HT1080 (cell line): ENCODE measurements around the gene SERPINI1. TPM values are rescaled to one million over a fixed set of nuclear protein-coding genes. Genes with fewer than 3 reads are reported as not detected.
"Not testable (repeated sequence)": the region's sequence is repeated elsewhere in the genome, so short reads cannot be mapped to it uniquely, and the experiment has no call there.

Source experiments
- DNase-seq: peaks from one replicate; pipeline ENCODE4 v3.0.0-alpha.2; 2015; ENCODE audit warnings: low read depth
- total RNA-seq: library from RNA; depleted of rRNA; stranded (reverse); fragments of >200 nt; shearing (Covaris generic); gene quantifications from 2 replicates; pipeline ENCODE4 v1.2.3, GENCODE V29; 2014

SERPINI1 gene
- total RNA-seq, 1 experiment from 2014 or later: 5.1 TPM

- no peak for DNase-seq
These were observed 50.3 kb downstream of the SERPINI1 start for GRCh38 chr3:167785790-167786189.

- no peak for DNase-seq
These were observed 51.9 kb downstream of the SERPINI1 start for GRCh38 chr3:167787440-167787839.

- DNase-seq: no peak
These were observed 62.9 kb downstream of the SERPINI1 start for GRCh38 chr3:167798443-167798842.

DNA sequence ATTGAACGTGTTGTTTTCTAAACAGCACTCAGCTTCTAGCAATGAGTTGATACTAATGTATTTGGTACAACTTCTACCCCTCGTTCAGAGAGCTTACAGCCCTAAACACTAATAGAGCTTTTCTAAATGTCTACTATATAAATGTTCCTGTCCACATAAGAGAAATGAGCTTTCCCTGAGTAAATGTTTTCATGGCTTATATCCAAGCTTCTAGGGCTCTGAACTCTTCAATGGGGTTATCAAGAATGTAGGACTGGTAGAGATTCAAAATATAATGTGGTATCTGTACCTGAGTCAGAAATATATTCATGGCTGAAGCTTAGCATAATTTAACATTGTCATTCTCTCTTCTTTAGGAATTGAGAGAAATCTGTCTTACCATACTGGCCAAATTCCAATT is 73.4 kb downstream of the SERPINI1 start:
- DNase-seq: no peak

GRCh38 chr3:167810236-167810635 is 74.7 kb downstream of the SERPINI1 start:
- no peak for DNase-seq

DNA sequence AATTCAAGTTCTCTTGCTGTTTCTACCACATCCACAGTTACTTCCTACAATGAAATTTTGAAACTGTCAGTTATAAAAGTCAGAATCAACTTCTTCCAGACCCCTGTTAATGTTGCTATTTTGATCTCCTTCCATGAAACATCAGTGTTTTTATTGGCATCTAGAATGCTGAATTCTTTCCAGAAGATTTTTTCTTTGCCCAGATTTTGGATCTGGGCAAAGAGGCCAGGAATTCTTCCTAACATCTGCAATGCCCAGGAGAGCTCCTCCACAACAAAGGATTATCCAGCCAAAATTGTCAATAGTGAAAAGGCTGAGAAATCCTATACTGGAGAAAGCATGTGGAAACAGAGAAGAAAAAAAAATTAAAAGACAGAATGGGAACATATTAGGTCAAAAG is 75.5 kb downstream of the SERPINI1 start:
- DNase-seq: no peak

DNA sequence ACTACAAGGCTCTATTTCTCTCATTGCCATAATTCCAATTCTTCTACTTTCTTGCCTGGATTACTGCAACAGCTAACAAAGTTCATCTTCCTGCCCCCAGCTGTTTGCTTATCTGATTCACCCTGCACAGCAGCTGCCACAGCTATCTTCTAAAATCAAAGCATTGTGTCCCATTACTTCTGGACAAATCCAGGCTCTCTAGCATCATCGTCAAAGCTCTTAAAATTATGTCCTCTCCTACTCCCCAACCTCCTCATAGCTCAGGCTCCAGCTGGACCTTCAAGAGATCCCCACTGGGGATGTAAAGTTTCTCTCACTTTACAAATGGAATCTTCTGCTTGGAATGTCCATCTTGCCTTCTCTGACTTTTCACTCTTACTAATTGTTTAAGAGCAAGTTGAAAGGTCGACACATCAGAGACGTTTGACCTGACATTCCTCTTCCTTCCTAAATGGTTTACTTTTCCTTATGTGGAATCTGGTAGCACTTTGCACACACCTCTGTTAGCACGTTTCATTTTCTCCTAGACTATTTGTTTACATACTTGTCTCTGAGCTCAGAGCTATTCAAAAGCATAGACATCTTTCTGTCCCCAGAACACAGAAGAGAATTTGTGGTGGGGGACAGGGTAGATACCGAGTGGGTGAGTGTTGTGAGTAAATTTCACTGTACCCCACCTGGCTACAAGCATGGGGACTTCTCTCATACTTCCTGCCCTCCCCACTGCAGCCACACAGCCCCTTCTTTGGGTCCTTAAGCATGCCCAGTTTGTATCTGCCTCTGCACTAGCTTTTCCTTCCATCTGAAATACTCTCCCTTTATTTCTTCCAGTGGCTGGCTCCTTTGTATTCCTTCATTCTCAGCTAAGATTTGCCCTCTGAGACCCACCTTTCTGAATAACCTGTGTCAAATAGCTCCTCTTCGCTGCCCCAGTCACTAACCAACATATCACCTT is 77.9 kb downstream of the SERPINI1 start:
- DNase-seq: no peak

- peak; percentile 74 for DNase-seq
These were observed 79.0 kb downstream of the SERPINI1 start for GRCh38 chr3:167814441-167814951.

DNA sequence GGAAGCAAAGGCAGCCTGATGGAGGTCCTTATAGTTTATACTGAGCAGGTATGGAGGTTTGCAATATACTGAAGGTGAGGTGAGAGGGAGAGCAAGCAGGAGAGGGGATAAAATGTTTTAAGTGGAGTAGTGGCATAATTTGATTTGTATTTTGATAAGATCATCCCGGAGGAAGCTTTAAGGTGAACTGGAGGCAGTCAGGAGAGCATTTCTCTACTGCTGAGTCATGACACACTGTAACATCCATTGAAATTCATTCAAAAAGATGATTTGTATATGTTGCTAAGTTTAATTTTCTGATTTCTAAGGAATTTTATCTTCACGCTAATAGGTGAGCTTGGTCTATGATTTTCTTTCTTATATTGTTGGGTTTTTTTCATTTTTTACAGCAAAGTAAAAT is 81.4 kb downstream of the SERPINI1 start:
- DNase-seq: no peak

DNA sequence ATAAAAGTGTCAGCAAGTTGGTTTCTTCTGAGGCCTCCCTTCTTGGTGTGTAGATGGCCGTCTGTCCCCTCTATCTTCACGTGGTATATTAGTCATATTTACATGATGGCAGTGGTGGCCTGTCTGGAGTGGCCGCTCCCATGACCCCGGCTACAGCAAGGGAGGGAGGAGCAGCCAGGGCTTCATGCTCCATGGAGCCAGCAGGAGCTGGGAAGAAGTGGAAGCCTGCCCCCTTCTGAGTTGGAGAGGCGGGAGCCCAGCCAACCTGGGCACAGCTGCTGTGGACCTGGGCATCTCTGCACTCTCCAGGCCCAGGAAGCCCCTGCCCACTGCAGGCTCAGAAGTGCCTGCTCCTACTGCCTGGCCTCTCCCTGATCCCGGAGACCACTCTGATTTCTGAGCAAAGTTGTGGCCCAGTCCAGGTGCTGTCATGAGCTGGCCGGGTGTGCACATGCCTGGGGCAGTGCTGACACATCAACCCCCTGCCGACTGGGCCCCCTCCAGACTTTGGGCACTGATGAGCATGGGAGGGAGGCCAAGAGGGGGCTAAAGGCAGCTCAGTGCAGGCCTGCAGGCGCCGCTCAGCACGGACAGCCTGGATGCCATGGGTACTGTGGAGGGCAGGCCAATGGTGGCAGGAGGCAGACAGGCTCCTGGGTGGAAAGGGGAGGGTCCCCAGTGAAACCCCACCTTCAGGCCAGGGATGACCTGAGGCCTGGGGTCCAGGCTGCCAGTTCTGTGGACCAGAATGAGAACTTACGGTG is 84.8 kb downstream of the SERPINI1 start:
- peak; percentile 28 for DNase-seq

DNA sequence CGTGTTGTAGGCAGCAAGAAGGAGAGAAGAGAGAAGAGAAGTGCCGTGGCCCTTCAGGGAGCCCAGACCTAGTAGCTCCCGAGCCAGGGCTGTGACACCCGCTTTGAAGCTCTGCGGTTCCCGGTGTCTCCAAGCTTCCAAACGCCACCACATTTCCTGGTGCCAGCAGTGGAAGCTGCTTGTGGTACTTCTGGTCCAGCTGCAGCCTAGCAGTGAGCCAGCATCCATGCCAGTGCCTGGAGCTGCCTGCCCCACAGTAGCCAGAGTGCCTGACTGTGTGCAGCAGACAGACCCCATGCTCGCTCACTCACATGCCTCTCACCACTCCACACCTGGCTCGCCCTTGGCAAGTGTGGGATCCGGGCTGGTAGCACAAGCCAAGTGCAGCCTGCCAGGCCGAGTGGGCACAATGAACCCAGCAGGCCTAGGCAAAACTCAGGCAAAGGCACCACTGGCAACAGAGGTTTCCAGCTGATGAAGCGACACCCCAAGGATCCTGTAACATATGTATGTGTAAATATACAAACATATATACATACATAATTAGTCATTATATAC is 85.8 kb downstream of the SERPINI1 start:
- no peak for DNase-seq

- DNase-seq: no peak
These were observed 88.2 kb downstream of the SERPINI1 start for GRCh38 chr3:167823738-167824137.

GRCh38 chr3:167827588-167827987 is 92.1 kb downstream of the SERPINI1 start:
- DNase-seq: not testable (repeated sequence)

- no peak for DNase-seq
These were observed 93.5 kb downstream of the SERPINI1 start for GRCh38 chr3:167829071-167829470.

DNA sequence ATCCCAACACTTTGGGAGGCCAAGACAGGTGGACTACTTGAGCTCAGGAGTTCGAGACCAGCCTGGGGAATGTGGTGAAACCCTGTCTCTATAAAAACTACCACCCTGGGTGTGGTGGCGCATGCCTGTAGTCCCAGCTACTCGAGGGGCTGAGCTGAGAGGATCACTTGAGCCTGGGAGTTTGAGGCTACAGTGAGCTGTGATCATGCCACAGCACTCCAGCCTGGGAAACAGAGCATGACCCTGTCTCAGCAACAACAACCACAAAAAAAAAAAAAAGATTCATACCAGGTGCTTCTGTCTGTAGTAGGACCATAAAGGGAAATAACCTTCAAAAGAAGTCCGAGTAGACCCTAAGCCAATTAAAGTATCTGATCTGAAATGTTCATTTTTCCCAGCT is 94.5 kb downstream of the SERPINI1 start:
- DNase-seq: no peak

- no peak for DNase-seq
These were observed 99.8 kb downstream of the SERPINI1 start for GRCh38 chr3:167835359-167835758.

GRCh38 chr3:167835953-167836352 is 100.4 kb downstream of the SERPINI1 start:
- no peak for DNase-seq

DNA sequence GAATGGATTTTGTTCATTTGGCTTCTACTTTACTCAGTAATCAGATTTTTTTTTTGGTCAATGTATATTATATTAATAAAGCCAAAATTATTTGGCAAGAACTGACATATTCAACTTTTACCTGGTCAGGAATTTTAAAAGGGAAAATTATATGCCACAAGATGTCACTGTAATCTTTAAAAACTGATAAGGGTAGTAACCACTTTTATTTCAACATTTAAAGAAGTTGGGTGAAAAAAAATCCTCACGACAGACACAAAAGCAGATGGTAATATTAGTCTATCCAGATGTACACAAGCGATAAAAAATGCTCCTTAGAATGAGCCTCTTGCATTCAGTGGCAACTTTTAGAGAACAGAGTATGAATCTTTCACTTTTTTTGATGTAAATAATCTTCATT is 101.9 kb downstream of the SERPINI1 start:
- peak; percentile 24 for DNase-seq

DNA sequence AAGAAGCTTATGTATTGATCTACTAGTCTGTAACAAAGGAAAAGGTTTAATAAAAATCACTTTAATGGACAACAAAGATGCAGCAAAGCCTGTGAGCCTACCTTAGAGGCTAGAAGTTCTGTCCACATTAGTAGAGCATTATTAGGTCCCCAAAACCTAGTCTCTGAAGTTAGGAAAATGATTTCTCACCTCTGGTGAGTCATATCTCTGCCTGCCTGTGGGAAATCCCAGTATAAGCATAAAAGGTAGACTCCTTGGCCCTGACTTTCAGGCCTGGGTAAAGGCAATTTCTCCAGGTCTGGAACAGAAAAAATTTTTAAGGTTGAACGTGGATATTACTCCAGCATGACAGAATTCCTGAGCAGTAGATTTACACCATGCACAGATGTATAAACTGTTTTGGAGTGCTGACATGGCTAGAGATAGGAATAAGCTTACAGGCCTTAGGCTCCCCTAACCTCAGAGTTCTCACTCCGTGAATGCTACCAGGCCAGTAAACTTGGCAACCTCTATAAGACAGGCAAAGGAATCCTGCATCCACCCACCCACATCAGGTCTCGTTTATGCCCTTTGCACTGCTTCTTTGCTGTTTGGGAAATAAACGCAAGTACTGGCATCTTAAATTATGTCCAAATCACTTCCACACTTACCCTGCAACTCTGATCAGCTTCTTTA is 104.1 kb downstream of the SERPINI1 start:
- DNase-seq: no peak

DNA sequence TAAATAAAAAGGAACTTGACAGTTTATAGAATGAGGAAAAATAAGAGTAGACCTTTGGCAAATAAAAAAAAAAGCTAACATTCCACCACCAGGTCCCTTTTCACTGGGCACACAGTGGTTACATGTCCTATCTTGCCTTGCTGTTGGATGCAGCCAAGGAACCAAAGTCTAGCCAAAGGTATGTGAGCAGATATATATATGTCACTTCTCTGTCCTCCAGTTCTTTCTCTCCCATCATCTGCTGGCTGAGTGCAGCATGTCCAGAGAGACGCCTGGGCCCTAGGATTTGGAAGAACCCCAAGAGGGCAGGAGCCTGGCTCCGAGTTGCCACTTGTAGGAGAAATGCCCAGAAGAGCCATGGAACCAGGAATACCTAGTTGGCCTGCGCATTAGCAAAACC is 104.7 kb downstream of the SERPINI1 start:
- DNase-seq: no peak

- no peak for DNase-seq
These were observed 108.0 kb downstream of the SERPINI1 start for GRCh38 chr3:167843481-167843880.
